ENCODE data around the gene COPS3.

Gene COPS3

GRCh38 chr17:17305281-17305801 is 24.3 kb upstream of the COPS3 start:
- TF ChIP-seq ZNF70 (CRISPR knock-in tag; IDR thresholded peaks at IDR 0.05) (no peak), OSR1 (CRISPR knock-in tag; IDR thresholded peaks at IDR 0.05) (no peak), ZNF565 (CRISPR knock-in tag; conservative IDR thresholded peaks at IDR 0.05; ENCODE audit: low read depth) (no peak), ZFP30 (CRISPR knock-in tag; IDR thresholded peaks at IDR 0.05) (no peak), ARNTL (CRISPR knock-in tag; IDR thresholded peaks at IDR 0.05; ENCODE audit: borderline replicate concordance, low read depth) (no peak), CSDC2 (CRISPR knock-in tag; IDR thresholded peaks at IDR 0.05) (no peak), SNAI2 (CRISPR knock-in tag; IDR thresholded peaks at IDR 0.05) (no peak), BACH2 (CRISPR knock-in tag; IDR thresholded peaks at IDR 0.05; ENCODE audit: borderline replicate concordance) (no peak), TOX (CRISPR knock-in tag; IDR thresholded peaks at IDR 0.05; ENCODE audit: borderline replicate concordance) (no peak), ZC3H10 (CRISPR knock-in tag; IDR thresholded peaks at IDR 0.05) (no peak), CREB5 (CRISPR knock-in tag; IDR thresholded peaks at IDR 0.05; ENCODE audit: low read depth) (no peak), ZFP3 (CRISPR knock-in tag; IDR thresholded peaks at IDR 0.05) (no peak), RARB (CRISPR knock-in tag; IDR thresholded peaks at IDR 0.05) (no peak), PPARA (CRISPR knock-in tag; IDR thresholded peaks at IDR 0.05; ENCODE audit: borderline replicate concordance) (no peak)
- TF ChIP-seq, protein P1, sequence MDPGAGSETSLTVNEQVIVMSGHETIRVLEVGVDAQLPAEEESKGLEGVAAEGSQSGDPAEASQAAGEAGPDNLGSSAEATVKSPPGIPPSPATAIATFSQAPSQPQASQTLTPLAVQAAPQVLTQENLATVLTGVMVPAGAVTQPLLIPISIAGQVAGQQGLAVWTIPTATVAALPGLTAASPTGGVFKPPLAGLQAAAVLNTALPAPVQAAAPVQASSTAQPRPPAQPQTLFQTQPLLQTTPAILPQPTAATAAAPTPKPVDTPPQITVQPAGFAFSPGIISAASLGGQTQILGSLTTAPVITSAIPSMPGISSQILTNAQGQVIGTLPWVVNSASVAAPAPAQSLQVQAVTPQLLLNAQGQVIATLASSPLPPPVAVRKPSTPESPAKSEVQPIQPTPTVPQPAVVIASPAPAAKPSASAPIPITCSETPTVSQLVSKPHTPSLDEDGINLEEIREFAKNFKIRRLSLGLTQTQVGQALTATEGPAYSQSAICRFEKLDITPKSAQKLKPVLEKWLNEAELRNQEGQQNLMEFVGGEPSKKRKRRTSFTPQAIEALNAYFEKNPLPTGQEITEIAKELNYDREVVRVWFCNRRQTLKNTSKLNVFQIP (CRISPR knock-in tag; IDR thresholded peaks at IDR 0.05; ENCODE audit: borderline replicate concordance, low read depth), result no peak
- no peak for ATAC-seq

GRCh38 chr17:17304521-17304985 is 23.5 kb upstream of the COPS3 start:
- no peak for TF ChIP-seq ZFP3 (CRISPR knock-in tag; IDR thresholded peaks at IDR 0.05)
- no peak for TF ChIP-seq TCF4 (CRISPR knock-in tag; IDR thresholded peaks at IDR 0.05; ENCODE audit: borderline replicate concordance)
- no peak for TF ChIP-seq GLIS3 (CRISPR knock-in tag; IDR thresholded peaks at IDR 0.05)
- TF ChIP-seq ZFP30 (CRISPR knock-in tag; IDR thresholded peaks at IDR 0.05), result no peak
- TF ChIP-seq ZNF70 (CRISPR knock-in tag; IDR thresholded peaks at IDR 0.05), result no peak
- TF ChIP-seq ESRRG (CRISPR knock-in tag; IDR thresholded peaks at IDR 0.05), result no peak
- TF ChIP-seq CSDC2 (CRISPR knock-in tag; IDR thresholded peaks at IDR 0.05), result no peak
- TF ChIP-seq, protein P2, sequence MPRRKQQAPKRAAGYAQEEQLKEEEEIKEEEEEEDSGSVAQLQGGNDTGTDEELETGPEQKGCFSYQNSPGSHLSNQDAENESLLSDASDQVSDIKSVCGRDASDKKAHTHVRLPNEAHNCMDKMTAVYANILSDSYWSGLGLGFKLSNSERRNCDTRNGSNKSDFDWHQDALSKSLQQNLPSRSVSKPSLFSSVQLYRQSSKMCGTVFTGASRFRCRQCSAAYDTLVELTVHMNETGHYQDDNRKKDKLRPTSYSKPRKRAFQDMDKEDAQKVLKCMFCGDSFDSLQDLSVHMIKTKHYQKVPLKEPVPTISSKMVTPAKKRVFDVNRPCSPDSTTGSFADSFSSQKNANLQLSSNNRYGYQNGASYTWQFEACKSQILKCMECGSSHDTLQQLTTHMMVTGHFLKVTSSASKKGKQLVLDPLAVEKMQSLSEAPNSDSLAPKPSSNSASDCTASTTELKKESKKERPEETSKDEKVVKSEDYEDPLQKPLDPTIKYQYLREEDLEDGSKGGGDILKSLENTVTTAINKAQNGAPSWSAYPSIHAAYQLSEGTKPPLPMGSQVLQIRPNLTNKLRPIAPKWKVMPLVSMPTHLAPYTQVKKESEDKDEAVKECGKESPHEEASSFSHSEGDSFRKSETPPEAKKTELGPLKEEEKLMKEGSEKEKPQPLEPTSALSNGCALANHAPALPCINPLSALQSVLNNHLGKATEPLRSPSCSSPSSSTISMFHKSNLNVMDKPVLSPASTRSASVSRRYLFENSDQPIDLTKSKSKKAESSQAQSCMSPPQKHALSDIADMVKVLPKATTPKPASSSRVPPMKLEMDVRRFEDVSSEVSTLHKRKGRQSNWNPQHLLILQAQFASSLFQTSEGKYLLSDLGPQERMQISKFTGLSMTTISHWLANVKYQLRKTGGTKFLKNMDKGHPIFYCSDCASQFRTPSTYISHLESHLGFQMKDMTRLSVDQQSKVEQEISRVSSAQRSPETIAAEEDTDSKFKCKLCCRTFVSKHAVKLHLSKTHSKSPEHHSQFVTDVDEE (CRISPR knock-in tag; IDR thresholded peaks at IDR 0.05), result no peak
- no peak for TF ChIP-seq SNAI2 (CRISPR knock-in tag; IDR thresholded peaks at IDR 0.05)
- TF ChIP-seq OSR1 (CRISPR knock-in tag; IDR thresholded peaks at IDR 0.05), result no peak
- TF ChIP-seq, protein P1 (CRISPR knock-in tag; IDR thresholded peaks at IDR 0.05; ENCODE audit: borderline replicate concordance, low read depth), result no peak
- no peak for TF ChIP-seq CSRNP3 (CRISPR knock-in tag; IDR thresholded peaks at IDR 0.05)
- TF ChIP-seq TOX (CRISPR knock-in tag; IDR thresholded peaks at IDR 0.05; ENCODE audit: borderline replicate concordance), result no peak
- TF ChIP-seq ZC3H10 (CRISPR knock-in tag; IDR thresholded peaks at IDR 0.05), result no peak
- no peak for TF ChIP-seq CREB5 (CRISPR knock-in tag; IDR thresholded peaks at IDR 0.05; ENCODE audit: low read depth)
- no peak for TF ChIP-seq PPARA (CRISPR knock-in tag; IDR thresholded peaks at IDR 0.05; ENCODE audit: borderline replicate concordance)
- no peak for TF ChIP-seq BACH2 (CRISPR knock-in tag; IDR thresholded peaks at IDR 0.05; ENCODE audit: borderline replicate concordance)
- no peak for TF ChIP-seq RARB (CRISPR knock-in tag; IDR thresholded peaks at IDR 0.05)

More at GRCh38 chr17:17304521-17304985, 23.5 kb upstream of the COPS3 start:
- ATAC-seq, result no peak
